Mucosa of descending colon (tissue), 3 donors: ENCODE measurements around the gene UBE2Q2. TPM values are rescaled to one million over a fixed set of nuclear protein-coding genes. Genes with fewer than 3 reads are reported as not detected.
A peak's percentile ranks its signal among the peaks of the same experiment; 100 is the strongest.

Experiments
- ATAC-seq: fragments of 200-7000 bp; cut with Tn5 transposase; one replicate; pipeline ENCODE4 v1.9.1; 2020; ENCODE audit warnings: mild to moderate bottlenecking, moderate library complexity
- DNase-seq, 3 donors: peaks; one replicate each; pipeline ENCODE4 v3.0.0-alpha.2; 2020
- H3K36me3 ChIP-seq: fragments of 200-600 bp; one replicate; pipeline ENCODE4 v1.8.0; 2021; ENCODE audit warnings: low read depth, mild to moderate bottlenecking
- H3K4me1 ChIP-seq: fragments of 200-600 bp; one replicate; pipeline ENCODE4 v1.8.0; 2021; ENCODE audit warnings: low read depth, mild to moderate bottlenecking
- H3K4me3 ChIP-seq: fragments of 200-600 bp; one replicate; pipeline ENCODE4 v1.8.0; 2021; ENCODE audit warnings: mild to moderate bottlenecking
- H3K9me3 ChIP-seq: fragments of 200-600 bp; one replicate; pipeline ENCODE4 v1.8.0; 2021; ENCODE audit warnings: mild to moderate bottlenecking
- intact Hi-C, 2 donors: fragments of 100-400 bp; cut with DNase I in 1 of 2; cut with micrococcal nuclease in 1 of 2; formaldehyde crosslinking; loops; one replicate each; pipeline versions ENCODE4 v1.11.0 to v1.11.1; 2022; cut with DNase I, micrococcal nuclease
- total RNA-seq, 3 donors: library from RNA; stranded (reverse); fragmentation: NEBNext Ultra II Directional in 2 of 3; extraction: Animal tissue kit (Norgen Biotek cat#: 25700) in 2 of 3; gene quantifications; one replicate each; pipeline versions ENCODE4 v1.2.1 to v1.2.4, GENCODE V29; 2021 to 2023
- TF ChIP-seq, protein P1 (sequence below): fragments of 200-600 bp; IDR thresholded peaks from one replicate; pipeline ENCODE4 v1.8.0; 2022; ENCODE audit warnings: antibody characterized with exemption, mild to moderate bottlenecking
- donor health status: DM: no; HTN: no; CAD: no; lungs with moderate emphysema.
- donor health status: DM: no; HTN: no; CAD: no.
- donor health status: DM: no; HTN: yes; CAD: no.

The UBE2Q2 gene
- total RNA-seq, 3 donors from 2014 or later, result 18.2 to 50.3 (median 18.4) TPM

DNA sequence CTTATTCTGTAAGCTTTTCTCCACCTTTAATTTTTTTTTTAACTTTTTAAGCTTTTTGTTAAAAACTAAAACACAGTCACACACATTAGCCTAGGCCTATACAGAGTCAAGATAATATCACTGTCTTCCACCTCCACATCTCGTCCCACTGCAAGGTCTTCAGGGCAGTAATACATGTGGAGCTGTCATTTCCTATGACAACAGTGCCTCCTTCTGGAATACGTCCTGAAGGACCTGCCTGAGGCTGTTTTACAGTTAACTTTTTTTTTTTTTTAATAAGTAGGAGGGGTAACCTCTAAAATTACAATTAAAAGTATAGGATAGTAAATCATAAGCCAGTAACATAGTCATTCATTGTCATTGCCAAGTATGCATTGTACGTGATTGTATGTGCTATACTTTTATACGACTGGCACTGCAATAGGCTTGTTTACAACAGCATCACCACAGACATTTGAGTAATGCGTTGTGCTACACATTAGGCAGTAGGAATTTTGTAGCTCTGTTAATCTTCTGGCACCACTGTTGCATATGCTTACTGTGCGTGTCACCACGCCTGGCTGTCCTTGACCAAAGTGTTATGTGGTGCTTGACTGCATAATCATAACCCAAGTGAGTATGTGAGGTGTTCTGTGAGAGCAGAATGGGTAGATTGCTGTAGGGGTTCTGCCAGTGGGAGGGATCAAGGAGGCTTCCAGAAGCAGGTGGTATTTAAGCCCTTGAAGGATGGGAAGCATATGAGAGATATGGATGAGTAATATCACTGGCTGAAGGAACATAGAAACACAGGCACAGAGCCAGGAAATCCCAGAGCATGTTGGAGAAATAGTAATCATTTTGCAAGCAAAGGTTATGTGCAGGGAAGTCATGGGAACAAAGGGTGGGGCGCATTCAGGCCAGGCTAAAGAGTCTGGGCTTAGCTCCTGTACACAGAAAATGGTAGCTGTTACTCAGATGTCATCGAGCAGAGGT, 78.8 kb downstream of the UBE2Q2 start:
- Histone ChIP-seq H3K4me1 (peaks cover 12% of the 10 kb centered on the region), H3K9me3 (no peaks in the 10 kb centered on the region), H3K36me3 (no peaks in the 10 kb centered on the region), H3K4me3 (no peak overlapping the region)
- intact Hi-C loops, result no loop called here
- TF ChIP-seq, protein P1, sequence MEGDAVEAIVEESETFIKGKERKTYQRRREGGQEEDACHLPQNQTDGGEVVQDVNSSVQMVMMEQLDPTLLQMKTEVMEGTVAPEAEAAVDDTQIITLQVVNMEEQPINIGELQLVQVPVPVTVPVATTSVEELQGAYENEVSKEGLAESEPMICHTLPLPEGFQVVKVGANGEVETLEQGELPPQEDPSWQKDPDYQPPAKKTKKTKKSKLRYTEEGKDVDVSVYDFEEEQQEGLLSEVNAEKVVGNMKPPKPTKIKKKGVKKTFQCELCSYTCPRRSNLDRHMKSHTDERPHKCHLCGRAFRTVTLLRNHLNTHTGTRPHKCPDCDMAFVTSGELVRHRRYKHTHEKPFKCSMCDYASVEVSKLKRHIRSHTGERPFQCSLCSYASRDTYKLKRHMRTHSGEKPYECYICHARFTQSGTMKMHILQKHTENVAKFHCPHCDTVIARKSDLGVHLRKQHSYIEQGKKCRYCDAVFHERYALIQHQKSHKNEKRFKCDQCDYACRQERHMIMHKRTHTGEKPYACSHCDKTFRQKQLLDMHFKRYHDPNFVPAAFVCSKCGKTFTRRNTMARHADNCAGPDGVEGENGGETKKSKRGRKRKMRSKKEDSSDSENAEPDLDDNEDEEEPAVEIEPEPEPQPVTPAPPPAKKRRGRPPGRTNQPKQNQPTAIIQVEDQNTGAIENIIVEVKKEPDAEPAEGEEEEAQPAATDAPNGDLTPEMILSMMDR, result peak; percentile 23
- peak in 2 of 3 donors; percentile 40 to 80 for DNase-seq
- ATAC-seq, result peak; percentile 90

DNA sequence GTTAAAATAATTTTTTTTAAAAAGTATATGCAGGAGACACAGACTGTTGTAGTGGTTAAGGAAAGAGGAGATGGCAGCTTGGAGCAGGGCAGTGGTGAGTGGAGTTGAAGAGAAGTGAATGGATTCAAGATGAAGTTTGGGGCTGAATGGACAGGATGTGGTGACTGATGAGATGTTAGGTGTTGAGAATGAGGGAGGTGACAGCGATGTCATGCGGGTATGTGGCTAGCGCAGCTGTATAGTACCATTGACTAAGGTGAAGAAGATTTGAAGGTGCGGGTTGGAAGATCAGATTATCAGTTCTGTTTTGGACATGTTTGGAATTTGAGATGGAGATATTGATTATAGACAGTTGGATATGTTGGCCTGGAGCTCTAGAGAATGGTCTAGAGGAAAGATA, 80.5 kb downstream of the UBE2Q2 start:
- intact Hi-C loops, result no loop called here

GRCh38 chr15:75924576-75924975, 81.3 kb downstream of the UBE2Q2 start:
- peak; percentile 13 for ATAC-seq
- intact Hi-C loops, result no loop called here
- H3K4me1 ChIP-seq, result peaks cover 12% of the 10 kb centered on the region
- DNase-seq, result no peak
- no peaks in the 10 kb centered on the region for H3K36me3 ChIP-seq
- TF ChIP-seq, protein P1, result no peak
- H3K9me3 ChIP-seq, result no peaks in the 10 kb centered on the region
- no peak overlapping the region for H3K4me3 ChIP-seq

More for the DNA sequence above, 80.5 kb downstream of the UBE2Q2 start:
- Histone ChIP-seq H3K4me3 (no peak overlapping the region), H3K36me3 (no peaks in the 10 kb centered on the region), H3K4me1 (peaks cover 12% of the 10 kb centered on the region), H3K9me3 (no peaks in the 10 kb centered on the region)
- TF ChIP-seq, protein P1, result no peak
- ATAC-seq (no peak), DNase-seq (no peak)

GRCh38 chr15:75925440-75925839, 82.2 kb downstream of the UBE2Q2 start:
- intact Hi-C loops, result no loop called here
- DNase-seq, result no peak
- no peak overlapping the region for H3K4me3 ChIP-seq

DNA sequence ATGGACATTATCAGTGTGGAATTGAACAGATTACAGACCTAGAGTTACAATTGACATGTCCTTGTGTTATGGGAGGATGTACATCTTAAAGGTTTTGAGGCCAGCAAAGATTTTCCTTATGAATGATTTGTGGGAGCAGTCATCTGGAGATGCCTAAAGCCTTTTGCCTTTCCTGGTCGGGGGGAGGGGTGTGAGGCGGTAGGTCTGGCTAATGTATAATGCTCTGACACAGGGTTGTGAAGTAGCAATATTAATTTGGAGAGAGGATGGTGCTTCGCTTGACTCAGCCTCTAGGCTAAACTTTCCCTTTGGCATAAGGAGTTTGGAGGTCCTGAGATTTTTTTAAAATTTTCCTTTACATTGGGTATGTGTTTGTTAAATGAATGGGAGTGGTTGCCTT, 83.7 kb downstream of the UBE2Q2 start:
- H3K4me1 ChIP-seq, result peaks cover 11% of the 10 kb centered on the region
- H3K9me3 ChIP-seq, result no peaks in the 10 kb centered on the region
- ATAC-seq (no peak), DNase-seq (no peak)
- no peaks in the 10 kb centered on the region for H3K36me3 ChIP-seq
- H3K4me3 ChIP-seq, result no peak overlapping the region
- intact Hi-C loops, result no loop called here
- TF ChIP-seq, protein P1, result no peak

More at GRCh38 chr15:75925440-75925839, 82.2 kb downstream of the UBE2Q2 start:
- ATAC-seq, result no peak
- Histone ChIP-seq H3K36me3 (no peaks in the 10 kb centered on the region), H3K4me1 (peaks cover 12% of the 10 kb centered on the region), H3K9me3 (no peaks in the 10 kb centered on the region)
- TF ChIP-seq, protein P1, result no peak
